Sigmoid colon (tissue), 7 donors: Measurements from ENCODE around the gene MORF4L1. TPM values are rescaled to one million over a fixed set of nuclear protein-coding genes. Genes with fewer than 3 reads are reported as not detected.

Source experiments
- DNase-seq: peaks from one replicate; pipeline ENCODE4 v3.0.0-alpha.2; 2019
- H3K27ac ChIP-seq, 4 donors: fragments of 200-600 bp; sonication (generic); one replicate each; pipeline ENCODE4 v1.5.1; 2016 to 2019; ENCODE audit warnings: mild to moderate bottlenecking in 1 of 4
- H3K27me3 ChIP-seq, 3 donors: fragments of 200-600 bp; sonication (generic); one replicate each; pipeline ENCODE4 v1.5.1; 2019; ENCODE audit warnings: mild to moderate bottlenecking in 1 of 3
- H3K36me3 ChIP-seq, 4 donors: fragments of 200-600 bp; sonication (generic); one replicate each; pipeline ENCODE4 v1.5.1; 2016 to 2019
- H3K4me1 ChIP-seq, 4 donors: fragments of 200-600 bp; sonication (generic); one replicate each; pipeline ENCODE4 v1.5.1; 2017 to 2019
- H3K4me3 ChIP-seq, 4 donors: fragments of 200-600 bp; sonication (generic); one replicate each; pipeline ENCODE4 v1.5.1; 2017 to 2019; ENCODE audit warnings: mild to moderate bottlenecking in 2 of 4, moderate library complexity in 1 of 4
- H3K9me3 ChIP-seq, 4 donors: fragments of 200-600 bp in 3 of 4; sonication (generic) in 3 of 4; one replicate each; pipeline versions ENCODE4 v1.5.1 to v1.6.1; 2013 to 2019
- EP300 ChIP-seq, 4 donors: sonication (generic); formaldehyde crosslinking; IDR thresholded peaks; one replicate each; pipeline ENCODE4 v1.6.1; 2017; ENCODE audit warnings: antibody characterized with exemption in 4 of 4
- POLR2A ChIP-seq, 2 donors: fragments of 450-650 bp; IDR thresholded peaks; one replicate each; pipeline ENCODE4 v1.6.1; 2016; ENCODE audit warnings: antibody characterized with exemption in 2 of 2, mild to moderate bottlenecking in 2 of 2, moderate library complexity in 2 of 2
- POLR2AphosphoS5 ChIP-seq, 4 donors: sonication (generic); formaldehyde crosslinking; IDR thresholded peaks; one replicate each; pipeline ENCODE4 v1.6.1; 2017; ENCODE audit warnings: antibody characterized with exemption in 4 of 4
- WGBS, 2 donors: extraction: QIAGEN DNeasy Blood & Tissue Kit; methylation state at CpG; one replicate each; pipeline ENCODE4 v1.1.7; 2013; 5-methylcytosine and 5-hydroxymethylcytosine counted together
- intact Hi-C: fragments of 100-400 bp; cut with DNase I; formaldehyde crosslinking; loops from one replicate; pipeline ENCODE4 v1.15.1; 2023
- polyA plus RNA-seq, 3 donors: library from polyadenylated mRNA; stranded (reverse); fragments of 200-250 nt; gene quantifications; one replicate each; pipeline ENCODE4 v1.2.3, GENCODE V29; 2013
- total RNA-seq, 4 donors: library from RNA; depleted of rRNA; stranded (reverse); fragments of >200 nt; gene quantifications; one replicate each; pipeline ENCODE4 v1.1.0, GENCODE V29; 2016
- TF ChIP-seq, protein P1 (sequence below), 4 experiments: fragments of 450-650 bp in 3 of 4; fragments of 200-600 bp in 1 of 4; IDR thresholded peaks; one replicate each; pipeline ENCODE4 v1.5.1; 2016 to 2019; ENCODE audit warnings: antibody characterized with exemption in 4 of 4, mild to moderate bottlenecking in 3 of 4, moderate library complexity in 2 of 4
- donor health status: healthy with polysubstance abuse.
- donor health status: Bipolar disorder and iron deficiency.
- donor health status: healthy.

The MORF4L1 gene
- total and polyA plus RNA-seq, 7 donors, result 245 to 500 (median 318) TPM

DNA sequence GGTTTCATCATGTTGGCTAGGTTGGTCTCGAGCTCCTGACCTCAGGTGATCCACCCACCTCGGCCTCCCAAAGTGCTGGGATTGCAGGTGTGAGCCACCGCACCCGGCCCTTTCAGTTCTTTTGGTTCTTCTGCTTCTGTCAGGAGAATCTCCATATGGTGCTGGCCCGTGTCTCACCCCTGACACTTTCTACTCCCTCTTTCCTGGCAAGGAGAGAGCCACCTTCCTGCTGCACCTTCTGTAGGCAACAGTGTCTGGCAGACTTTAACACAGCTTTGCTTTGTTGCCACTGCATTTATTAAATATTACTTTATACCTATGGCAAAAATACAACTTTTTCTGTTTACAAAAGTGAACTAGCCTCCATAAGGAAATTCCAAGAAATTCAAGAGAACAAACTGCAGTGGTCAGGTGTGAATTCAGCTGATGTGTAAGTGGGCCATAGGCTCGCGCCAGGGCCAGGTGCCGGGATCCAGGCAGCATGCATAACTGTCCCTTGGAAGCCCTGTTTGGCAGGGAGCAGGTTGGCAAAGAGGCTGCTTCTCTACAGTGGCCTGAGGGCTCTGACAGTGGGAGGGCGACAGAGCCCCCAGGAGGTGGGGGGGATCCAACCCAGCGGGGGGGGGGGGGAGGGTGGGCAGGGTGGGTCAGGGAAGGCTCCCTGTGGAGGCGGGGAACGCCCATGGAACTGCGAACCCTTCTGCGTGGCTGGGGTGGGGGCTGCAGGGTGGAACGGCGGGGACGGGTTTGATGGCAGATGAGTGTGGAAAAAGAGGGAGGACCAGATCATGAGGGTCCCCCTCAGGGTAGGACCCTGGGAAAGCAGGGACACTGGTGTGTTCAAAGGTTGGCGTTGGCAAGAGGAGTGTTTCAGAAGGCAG, 51.0 kb downstream of the MORF4L1 start:
- no peaks in the 10 kb centered on the region for H3K9me3 ChIP-seq
- 94% methylated on average over 18 of the region's 18 CpGs for WGBS, 2 donors
- peak overlapping the region in 1 of 4 donors; percentile 18 for H3K27ac ChIP-seq
- intact Hi-C loops, result no loop called here
- H3K36me3 ChIP-seq, result peaks cover 31 to 88% (median 41%) of the 10 kb centered on the region in 4 donors
- peaks cover 0 to 12% (median 0%) of the 10 kb centered on the region in 4 donors for H3K4me1 ChIP-seq
- no peak overlapping the region for H3K4me3 ChIP-seq
- TF ChIP-seq POLR2AphosphoS5 (IDR thresholded peaks at IDR 0.05) (no peak), POLR2A (IDR thresholded peaks at IDR 0.05) (no peak), EP300 (IDR thresholded peaks at IDR 0.05) (no peak)
- TF ChIP-seq, protein P1, sequence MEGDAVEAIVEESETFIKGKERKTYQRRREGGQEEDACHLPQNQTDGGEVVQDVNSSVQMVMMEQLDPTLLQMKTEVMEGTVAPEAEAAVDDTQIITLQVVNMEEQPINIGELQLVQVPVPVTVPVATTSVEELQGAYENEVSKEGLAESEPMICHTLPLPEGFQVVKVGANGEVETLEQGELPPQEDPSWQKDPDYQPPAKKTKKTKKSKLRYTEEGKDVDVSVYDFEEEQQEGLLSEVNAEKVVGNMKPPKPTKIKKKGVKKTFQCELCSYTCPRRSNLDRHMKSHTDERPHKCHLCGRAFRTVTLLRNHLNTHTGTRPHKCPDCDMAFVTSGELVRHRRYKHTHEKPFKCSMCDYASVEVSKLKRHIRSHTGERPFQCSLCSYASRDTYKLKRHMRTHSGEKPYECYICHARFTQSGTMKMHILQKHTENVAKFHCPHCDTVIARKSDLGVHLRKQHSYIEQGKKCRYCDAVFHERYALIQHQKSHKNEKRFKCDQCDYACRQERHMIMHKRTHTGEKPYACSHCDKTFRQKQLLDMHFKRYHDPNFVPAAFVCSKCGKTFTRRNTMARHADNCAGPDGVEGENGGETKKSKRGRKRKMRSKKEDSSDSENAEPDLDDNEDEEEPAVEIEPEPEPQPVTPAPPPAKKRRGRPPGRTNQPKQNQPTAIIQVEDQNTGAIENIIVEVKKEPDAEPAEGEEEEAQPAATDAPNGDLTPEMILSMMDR (IDR thresholded peaks at IDR 0.05), result no peak
- no peak for DNase-seq
- no peaks in the 10 kb centered on the region for H3K27me3 ChIP-seq

DNA sequence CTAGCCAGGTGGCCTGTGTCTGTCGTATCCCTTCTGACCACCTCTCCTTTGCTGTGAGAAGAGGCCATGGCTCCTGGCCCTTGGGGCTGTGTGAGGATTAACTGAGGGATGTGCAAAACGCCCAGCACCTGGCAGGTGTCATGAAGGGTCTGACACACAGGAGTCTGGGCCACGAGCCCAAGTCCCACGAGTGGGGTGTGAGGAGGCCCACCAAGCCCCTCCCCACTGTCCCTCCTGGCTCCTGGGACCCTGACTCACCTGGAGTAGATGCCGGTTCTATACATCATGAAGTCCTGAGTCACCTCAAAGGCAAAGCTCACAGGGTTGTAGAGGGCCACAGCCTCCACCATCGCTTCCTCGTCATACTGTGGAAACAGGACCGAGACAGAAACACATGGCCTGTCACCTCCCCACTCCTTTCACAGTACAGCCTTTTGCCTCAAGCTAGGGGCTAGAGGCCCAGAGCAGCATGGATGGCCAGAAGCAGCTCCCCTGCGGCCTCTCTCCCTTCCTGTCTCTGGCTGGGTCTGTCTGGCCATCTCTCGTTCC, 52.5 kb downstream of the MORF4L1 start:
- no peak overlapping the region for H3K27ac ChIP-seq
- WGBS, 2 donors, result 80% methylated on average over 10 of the region's 10 CpGs
- no peak overlapping the region for H3K4me3 ChIP-seq
- peaks cover 31 to 74% (median 41%) of the 10 kb centered on the region in 4 donors for H3K36me3 ChIP-seq
- H3K4me1 ChIP-seq, result peaks cover 0 to 8% (median 0%) of the 10 kb centered on the region in 4 donors
- TF ChIP-seq POLR2A (IDR thresholded peaks at IDR 0.05) (no peak), POLR2AphosphoS5 (IDR thresholded peaks at IDR 0.05) (no peak), EP300 (IDR thresholded peaks at IDR 0.05) (no peak)
- TF ChIP-seq, protein P1 (IDR thresholded peaks at IDR 0.05), result no peak
- H3K9me3 ChIP-seq, result no peaks in the 10 kb centered on the region
- no peaks in the 10 kb centered on the region for H3K27me3 ChIP-seq
- DNase-seq, result no peak
- intact Hi-C loops, result no loop called here

DNA sequence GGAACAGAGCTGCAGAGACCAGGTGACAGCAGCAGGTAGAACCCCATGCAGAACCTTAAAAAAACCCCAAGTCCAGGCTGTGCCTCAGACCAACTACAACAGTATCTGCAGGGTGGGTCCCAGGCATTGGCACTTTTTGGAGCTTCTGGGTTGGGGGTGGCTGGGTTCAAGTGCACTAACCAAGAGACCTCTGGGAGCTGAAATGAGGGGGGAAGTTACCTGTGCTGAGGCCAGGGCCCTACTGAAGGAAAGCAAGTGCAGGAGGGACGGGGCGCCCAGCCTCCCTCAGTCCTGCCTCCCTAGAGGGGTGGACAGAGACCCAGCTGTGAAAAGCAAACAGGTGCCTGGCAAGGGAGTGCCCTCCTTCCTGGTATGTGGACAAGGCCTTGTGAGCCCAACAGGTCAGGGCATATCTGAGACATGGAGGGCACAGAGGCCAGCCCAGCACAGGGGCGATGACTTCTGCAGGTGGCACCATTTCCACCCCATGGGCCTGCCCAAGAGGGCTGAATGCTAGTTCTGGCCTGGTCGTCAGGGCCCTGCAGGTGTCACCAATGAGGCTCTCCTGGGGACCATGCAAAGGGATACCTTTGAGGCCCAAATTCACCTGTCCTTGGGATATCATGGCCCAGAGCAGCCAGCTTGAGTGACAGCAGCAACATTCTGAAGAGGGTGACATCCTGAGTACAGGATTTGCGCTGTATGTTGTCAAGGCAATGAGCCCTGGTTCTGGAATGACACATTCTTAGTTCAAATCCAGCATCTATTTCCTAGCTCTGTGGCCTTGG, 53.5 kb downstream of the MORF4L1 start:
- H3K27me3 ChIP-seq, result no peaks in the 10 kb centered on the region
- H3K36me3 ChIP-seq, result peaks cover 26 to 65% (median 40%) of the 10 kb centered on the region in 4 donors
- H3K9me3 ChIP-seq, result no peaks in the 10 kb centered on the region
- DNase-seq, result no peak
- WGBS, 2 donors, result 90 to 91% methylated on average over 5 of the region's 5 CpGs
- intact Hi-C loops, result no loop called here
- TF ChIP-seq POLR2AphosphoS5 (IDR thresholded peaks at IDR 0.05), result peak in 1 of 4 donors; percentile 14
- TF ChIP-seq POLR2A (IDR thresholded peaks at IDR 0.05), result no peak
- TF ChIP-seq EP300 (IDR thresholded peaks at IDR 0.05), result no peak
- H3K4me1 ChIP-seq, result peaks cover 0 to 18% (median 7%) of the 10 kb centered on the region in 4 donors
- H3K4me3 ChIP-seq, result no peak overlapping the region
- no peak overlapping the region for H3K27ac ChIP-seq

DNA sequence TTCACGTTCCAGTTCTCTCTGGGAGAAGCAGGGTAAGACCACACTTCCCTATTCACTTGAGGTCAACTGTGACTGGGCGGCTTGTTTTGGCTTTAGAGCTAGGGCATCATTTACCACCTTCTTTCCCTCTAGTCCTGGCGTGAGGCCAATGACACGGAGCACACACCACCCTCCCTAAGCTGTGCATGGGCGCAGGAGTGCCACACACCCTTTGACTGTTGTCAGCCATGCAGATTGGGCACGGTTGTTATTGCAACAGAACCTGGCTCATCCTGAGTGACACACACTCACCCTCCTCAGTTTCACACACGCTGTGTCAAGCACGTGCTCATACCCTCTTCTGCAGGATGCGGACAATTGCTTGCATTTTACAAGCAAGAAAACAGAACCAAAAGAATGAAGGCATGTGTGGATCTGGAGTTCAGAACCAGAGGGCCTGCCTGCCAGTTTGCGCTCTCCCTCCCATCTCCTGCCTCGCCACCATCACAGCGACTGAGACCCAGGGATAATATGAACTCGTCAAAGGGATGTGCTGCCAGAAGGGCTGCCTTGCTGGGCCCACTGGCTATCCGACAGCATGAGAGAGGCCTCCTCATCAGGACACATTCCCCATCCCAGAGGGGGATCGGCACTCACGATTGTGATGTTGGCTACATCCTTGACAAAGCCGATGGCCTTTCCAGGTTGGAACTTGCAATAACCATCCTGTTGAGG, 54.5 kb downstream of the MORF4L1 start:
- no peak overlapping the region for H3K27ac ChIP-seq
- no peaks in the 10 kb centered on the region for H3K9me3 ChIP-seq
- peaks cover 17 to 54% (median 29%) of the 10 kb centered on the region in 4 donors for H3K36me3 ChIP-seq
- intact Hi-C loops, result no loop called here
- no peak overlapping the region for H3K4me3 ChIP-seq
- no peaks in the 10 kb centered on the region for H3K27me3 ChIP-seq
- 90 to 91% methylated on average over 17 of the region's 17 CpGs for WGBS, 2 donors
- peaks cover 0 to 23% (median 16%) of the 10 kb centered on the region in 4 donors for H3K4me1 ChIP-seq
- no peak for DNase-seq
- TF ChIP-seq POLR2A (IDR thresholded peaks at IDR 0.05) (no peak), POLR2AphosphoS5 (IDR thresholded peaks at IDR 0.05) (peak in 1 of 4 donors; percentile 8), EP300 (IDR thresholded peaks at IDR 0.05) (no peak)
- TF ChIP-seq, protein P1 (IDR thresholded peaks at IDR 0.05), result no peak
